ENCODE measurements around the gene APC.

- TF ChIP-seq POLR2AphosphoS5 (IDR thresholded peaks at IDR 0.05; ENCODE audit: borderline replicate concordance, low read depth, low read length) (no peak), EZH2 (IDR thresholded peaks at IDR 0.05) (no peak)
These were observed 18.0 kb downstream of the APC start for GRCh38 chr5:112755703-112756102.

All from SK-N-MC (cell line).